HG03520 (cell line): ENCODE data around the gene GLI3.

Experiments
- ATAC-seq: cut with Tn5 transposase; IDR thresholded peaks from one replicate; pipeline ENCODE4 v1.9.1; 2021; ENCODE audit warnings: mild to moderate bottlenecking, moderate library complexity; ENCODE audit not compliant: unreplicated experiment

The GLI3 gene

GRCh38 chr7:42049761-42050160, 187.2 kb downstream of the GLI3 start:
- no peak for ATAC-seq

DNA sequence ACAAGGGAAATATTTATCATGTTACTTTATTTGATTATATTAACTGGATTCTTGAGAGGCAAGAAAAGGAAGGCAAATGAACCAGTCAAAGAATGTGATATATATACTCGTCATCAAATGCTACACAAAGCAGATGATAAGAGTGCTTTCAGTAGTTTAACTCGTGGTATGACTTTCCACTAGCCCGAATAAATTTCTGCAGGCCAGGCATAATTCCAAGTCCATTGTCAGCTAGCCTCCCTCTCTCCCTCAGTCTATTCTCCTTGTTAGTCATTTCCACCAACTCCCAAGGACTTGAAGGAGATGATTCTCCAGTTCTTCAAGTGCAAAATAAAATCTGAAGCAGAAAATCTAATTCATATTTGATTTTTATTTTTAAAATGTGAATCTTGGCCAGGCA, 190.5 kb downstream of the GLI3 start:
- no peak for ATAC-seq

DNA sequence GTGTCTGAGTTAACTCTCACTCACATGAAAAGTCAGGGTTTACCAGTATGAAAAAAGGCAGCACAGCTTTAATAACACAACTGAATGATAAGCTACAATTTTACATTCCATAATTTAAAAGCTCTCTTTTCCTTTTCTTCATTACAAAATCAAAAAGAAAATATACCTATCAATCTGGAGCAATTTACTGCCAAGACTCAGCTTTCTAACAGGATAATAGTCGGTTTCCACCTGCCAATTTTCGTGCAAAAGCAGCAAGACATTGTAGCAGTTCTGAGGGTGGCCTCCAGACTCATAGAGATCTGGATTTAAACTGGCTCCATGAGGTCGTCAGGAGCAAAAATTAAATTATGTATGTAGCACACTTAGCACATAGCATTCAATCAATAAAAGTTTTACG, 191.0 kb downstream of the GLI3 start:
- ATAC-seq: no peak

GRCh38 chr7:42039921-42040320, 197.1 kb downstream of the GLI3 start:
- no peak for ATAC-seq

GRCh38 chr7:42035210-42035609, 201.8 kb downstream of the GLI3 start:
- no peak for ATAC-seq

- no peak for ATAC-seq
These were observed 203.5 kb downstream of the GLI3 start for GRCh38 chr7:42033480-42033879.

- no peak for ATAC-seq
These were observed 207.6 kb downstream of the GLI3 start for GRCh38 chr7:42029405-42029804.

DNA sequence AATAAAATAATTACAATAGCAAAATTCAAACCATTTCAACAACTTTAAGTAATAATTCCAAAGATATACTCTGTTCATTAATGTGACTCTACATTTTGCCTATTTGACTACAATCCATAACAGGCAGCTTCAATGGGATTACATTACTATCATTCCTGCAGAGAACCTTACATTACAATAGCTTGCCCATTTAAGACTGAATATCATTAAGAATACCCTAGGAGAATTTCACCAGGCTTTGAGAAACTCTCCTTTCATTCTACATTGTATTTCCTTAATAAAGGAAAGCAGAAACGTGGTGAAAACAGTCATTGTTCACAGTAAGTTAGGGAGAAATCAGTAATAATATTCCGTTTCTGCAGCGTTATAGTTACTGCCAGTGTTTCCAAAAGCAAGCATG, 209.5 kb downstream of the GLI3 start:
- ATAC-seq: no peak

GRCh38 chr7:42026622-42027197, 210.3 kb downstream of the GLI3 start:
- no peak for ATAC-seq

- ATAC-seq: no peak
These were observed 211.2 kb downstream of the GLI3 start for GRCh38 chr7:42025635-42026375.

- ATAC-seq: no peak
These were observed 212.5 kb downstream of the GLI3 start for GRCh38 chr7:42024537-42024936.

- no peak for ATAC-seq
These were observed 213.7 kb downstream of the GLI3 start for GRCh38 chr7:42023262-42023661.

- ATAC-seq: no peak
These were observed 214.2 kb downstream of the GLI3 start for GRCh38 chr7:42022791-42023190.

GRCh38 chr7:42022056-42022455, 215.0 kb downstream of the GLI3 start:
- ATAC-seq: no peak

- no peak for ATAC-seq
These were observed 215.4 kb downstream of the GLI3 start for GRCh38 chr7:42021631-42022030.

- no peak for ATAC-seq
These were observed 216.9 kb downstream of the GLI3 start for GRCh38 chr7:42020061-42020460.

GRCh38 chr7:42017349-42017986, 219.5 kb downstream of the GLI3 start:
- no peak for ATAC-seq

- no peak for ATAC-seq
These were observed 220.5 kb downstream of the GLI3 start for GRCh38 chr7:42016517-42016916.

- no peak for ATAC-seq
These were observed 222.1 kb downstream of the GLI3 start for GRCh38 chr7:42014625-42015618.

DNA sequence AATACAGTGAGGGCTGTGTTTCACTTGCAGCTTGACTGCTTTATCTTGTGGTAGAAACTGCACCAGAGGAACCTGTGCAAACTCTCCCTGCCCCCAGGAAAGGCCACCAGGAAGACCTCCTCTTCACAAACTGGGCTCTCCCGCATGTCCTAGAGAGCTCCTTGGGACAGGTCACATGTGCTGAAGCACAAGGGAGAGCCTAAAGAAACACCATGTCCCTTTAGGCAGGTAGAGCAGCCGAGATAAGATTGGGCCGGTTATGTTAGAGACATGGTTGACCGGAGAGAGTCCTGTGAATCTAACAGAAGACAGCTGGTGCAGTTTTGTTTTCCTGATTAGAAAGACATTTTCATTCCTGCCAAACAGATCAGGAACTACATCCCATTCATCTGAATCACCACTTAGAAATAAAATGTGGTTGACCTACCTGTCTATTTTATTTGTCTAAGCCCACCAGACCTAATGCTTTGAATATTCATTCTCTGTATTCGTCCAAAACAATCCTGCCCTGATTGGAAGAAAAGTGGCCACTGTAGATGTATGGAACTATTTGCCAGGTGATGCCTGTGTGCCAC, 224.1 kb downstream of the GLI3 start:
- no peak for ATAC-seq

DNA sequence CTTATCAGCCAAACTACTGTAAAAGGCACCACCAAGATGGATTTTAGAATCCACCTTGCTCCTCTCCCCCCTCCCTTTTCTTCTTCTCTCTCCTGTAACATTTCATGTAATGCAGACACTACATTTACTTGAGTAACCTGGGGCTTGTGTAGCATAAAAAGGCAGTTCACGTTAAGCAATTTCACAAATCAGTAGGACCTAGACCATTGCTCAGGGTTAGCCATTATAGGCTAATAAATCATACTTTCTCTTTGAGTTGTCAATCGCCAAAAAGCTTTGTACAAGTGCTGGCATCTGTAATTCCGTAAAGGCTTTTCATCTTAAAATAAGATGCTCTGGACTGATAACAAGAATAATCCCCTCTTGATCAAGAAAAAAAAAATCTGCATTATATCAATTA, 224.7 kb downstream of the GLI3 start:
- ATAC-seq: no peak
